GM21360 (cell line): ENCODE results near the gene CHSY3.

ENCODE experiments used
- ATAC-seq: cut with Tn5 transposase; IDR thresholded peaks from one replicate; pipeline ENCODE4 v1.9.1; 2021; ENCODE audit warnings: mild to moderate bottlenecking, moderate library complexity; ENCODE audit not compliant: unreplicated experiment

Gene CHSY3

GRCh38 chr5:130021000-130021399 is 116.7 kb downstream of the CHSY3 start:
- ATAC-seq: no peak

- ATAC-seq: no peak
These were observed 117.6 kb downstream of the CHSY3 start for GRCh38 chr5:130021876-130022275.

GRCh38 chr5:130023604-130024003 is 119.3 kb downstream of the CHSY3 start:
- ATAC-seq: no peak

GRCh38 chr5:130024006-130024405 is 119.7 kb downstream of the CHSY3 start:
- ATAC-seq: no peak

- no peak for ATAC-seq
These were observed 121.2 kb downstream of the CHSY3 start for GRCh38 chr5:130025511-130025910.

GRCh38 chr5:130032807-130033206 is 128.5 kb downstream of the CHSY3 start:
- no peak for ATAC-seq

GRCh38 chr5:130034566-130035210 is 130.4 kb downstream of the CHSY3 start:
- no peak for ATAC-seq

GRCh38 chr5:130035388-130035787 is 131.1 kb downstream of the CHSY3 start:
- ATAC-seq: no peak

GRCh38 chr5:130037905-130038304 is 133.6 kb downstream of the CHSY3 start:
- ATAC-seq: no peak

GRCh38 chr5:130043834-130044233 is 139.6 kb downstream of the CHSY3 start:
- no peak for ATAC-seq

GRCh38 chr5:130045334-130045733 is 141.1 kb downstream of the CHSY3 start:
- ATAC-seq: no peak

GRCh38 chr5:130050585-130050984 is 146.3 kb downstream of the CHSY3 start:
- ATAC-seq: no peak

GRCh38 chr5:130052752-130053151 is 148.5 kb downstream of the CHSY3 start:
- no peak for ATAC-seq

GRCh38 chr5:130055572-130055971 is 151.3 kb downstream of the CHSY3 start:
- no peak for ATAC-seq

GRCh38 chr5:130061746-130062145 is 157.5 kb downstream of the CHSY3 start:
- ATAC-seq: no peak

GRCh38 chr5:130063603-130064002 is 159.3 kb downstream of the CHSY3 start:
- ATAC-seq: no peak

GRCh38 chr5:130064484-130064883 is 160.2 kb downstream of the CHSY3 start:
- ATAC-seq: no peak

- ATAC-seq: no peak
These were observed 161.4 kb downstream of the CHSY3 start for GRCh38 chr5:130065617-130066016.

- ATAC-seq: no peak
These were observed 162.4 kb downstream of the CHSY3 start for GRCh38 chr5:130066644-130067043.

GRCh38 chr5:130067364-130067763 is 163.1 kb downstream of the CHSY3 start:
- ATAC-seq: no peak

GRCh38 chr5:130068101-130068500 is 163.8 kb downstream of the CHSY3 start:
- no peak for ATAC-seq

GRCh38 chr5:130068988-130069387 is 164.7 kb downstream of the CHSY3 start:
- ATAC-seq: no peak

- no peak for ATAC-seq
These were observed 170.6 kb downstream of the CHSY3 start for GRCh38 chr5:130074820-130075219.
